NK-92 (cell line): ENCODE measurements around the gene CHST9.
"Not testable (repeated sequence)": the region's sequence is repeated elsewhere in the genome, so short reads cannot be mapped to it uniquely, and the experiment has no call there.

Experiments used
- DNase-seq: peaks from one replicate; lab custom pipeline; 2025; ENCODE audit not compliant: unreplicated experiment; lab: John Stamatoyannopoulos, UW

CHST9 gene

GRCh38 chr18:26941584-26941983, 243.5 kb downstream of the CHST9 start:
- no peak for DNase-seq

DNA sequence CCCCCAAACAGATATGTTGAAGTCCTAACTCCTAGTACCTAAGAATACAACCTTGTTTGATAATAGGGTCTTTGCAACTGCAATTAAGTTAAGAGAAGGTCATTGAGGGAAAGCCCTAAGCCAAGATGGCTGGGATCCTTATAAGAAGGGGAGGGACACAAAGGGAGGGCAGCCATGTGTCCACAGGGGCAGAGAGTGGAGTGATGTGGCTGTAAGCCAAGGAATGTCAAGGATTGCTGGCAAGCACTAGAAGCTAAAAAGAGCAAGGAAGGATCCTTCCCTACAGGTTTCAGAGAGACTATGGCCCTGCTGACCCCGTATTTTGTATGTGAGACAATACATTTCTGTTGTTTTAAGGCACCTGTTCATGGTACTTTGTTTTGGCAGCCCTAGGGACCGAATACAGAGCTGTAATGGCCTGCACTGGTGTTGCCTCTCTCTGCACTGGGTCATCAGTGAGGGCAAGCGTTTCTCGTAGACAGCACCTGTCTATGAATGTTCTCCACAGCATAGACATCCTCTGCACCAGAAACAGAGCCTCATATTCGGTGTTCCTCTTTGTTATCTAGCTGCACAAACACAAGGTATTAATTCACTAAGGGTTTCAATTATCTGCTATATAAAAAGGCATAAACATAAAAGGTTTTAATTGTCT, 244.2 kb downstream of the CHST9 start:
- DNase-seq = no peak

- no peak for DNase-seq
Observed at GRCh38 chr18:26931659-26932058, 253.4 kb downstream of the CHST9 start.

DNA sequence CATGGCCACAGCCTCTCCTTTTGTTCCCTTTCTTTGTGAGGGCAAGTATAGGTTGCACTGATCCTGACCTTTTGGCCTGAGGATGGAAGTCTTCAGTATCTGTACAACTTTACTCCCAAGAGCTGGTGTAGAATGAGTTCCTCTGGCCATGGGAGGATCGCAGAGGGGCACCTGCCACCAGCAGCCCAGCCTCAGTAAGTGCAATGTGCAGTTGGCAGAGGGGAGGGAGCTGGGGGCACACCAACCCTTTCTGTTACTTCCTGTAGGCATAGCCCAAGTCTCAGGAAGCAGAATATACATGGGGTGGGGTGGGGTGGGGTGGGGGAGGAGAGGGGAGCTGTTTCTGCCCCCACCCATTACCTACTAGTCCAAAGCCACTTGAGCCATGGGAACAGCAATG, 254.5 kb downstream of the CHST9 start:
- no peak for DNase-seq

- no peak for DNase-seq
Observed at GRCh38 chr18:26928670-26929313, 256.3 kb downstream of the CHST9 start.

- not testable (repeated sequence) for DNase-seq
Observed at GRCh38 chr18:26927822-26928221, 257.3 kb downstream of the CHST9 start.

- no peak for DNase-seq
Observed at GRCh38 chr18:26926066-26926675, 258.9 kb downstream of the CHST9 start.

DNA sequence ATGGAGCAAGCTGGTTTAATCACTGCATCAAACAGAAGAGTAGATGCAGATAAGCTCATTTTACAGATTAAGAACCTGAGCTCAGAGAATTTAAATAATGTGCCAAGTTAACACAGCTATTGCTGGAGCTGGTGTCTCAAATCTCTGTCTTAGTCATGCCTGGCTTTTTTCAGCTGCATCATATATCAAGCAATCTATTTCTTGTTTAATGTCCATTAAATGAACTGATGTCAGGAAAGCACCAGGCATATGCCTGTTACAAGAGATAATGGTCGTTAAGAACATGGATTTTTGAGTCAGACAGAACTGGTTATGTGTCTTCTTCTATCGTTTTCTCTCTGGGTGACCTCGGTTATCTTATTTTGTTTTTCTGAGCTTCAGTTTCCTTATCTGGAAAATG, 259.8 kb downstream of the CHST9 start:
- no peak for DNase-seq

DNA sequence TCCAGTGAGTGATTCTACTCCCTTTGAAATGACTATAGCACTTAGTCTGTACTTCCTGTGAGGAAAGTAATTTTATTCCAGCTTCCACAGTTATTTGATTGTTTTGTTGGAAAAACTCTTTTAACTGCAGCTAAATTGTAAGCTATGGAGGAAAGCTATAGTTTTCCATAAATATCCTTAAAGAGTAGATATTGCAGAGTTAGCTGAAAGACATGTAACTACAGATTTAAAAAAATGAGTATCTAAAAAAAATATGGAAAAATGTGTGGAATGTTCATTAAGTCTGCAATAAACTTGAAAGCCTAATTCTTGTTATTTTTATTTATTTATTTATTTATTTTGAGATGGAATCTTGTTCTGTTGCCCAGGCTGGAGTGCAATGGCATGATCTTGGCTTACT, 262.8 kb downstream of the CHST9 start:
- no peak for DNase-seq

DNA sequence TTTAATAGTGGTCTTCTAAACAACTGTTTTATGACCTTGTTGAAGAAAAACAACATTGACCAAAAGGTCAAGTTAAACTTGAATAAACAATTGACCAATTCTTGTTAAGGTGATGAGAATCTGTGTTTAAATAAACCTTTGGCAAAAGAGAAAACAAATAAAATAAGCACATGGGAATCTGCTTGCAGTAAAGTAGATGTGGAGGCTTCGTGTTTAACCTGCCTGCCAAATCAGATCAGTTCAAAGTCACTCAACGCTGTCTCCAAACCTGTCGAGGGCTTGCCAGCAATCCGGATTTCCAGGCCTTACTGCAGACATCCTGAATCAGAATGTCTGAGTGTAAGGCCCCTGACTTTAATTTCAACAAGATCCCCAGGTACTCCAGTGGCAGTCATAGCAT, 264.5 kb downstream of the CHST9 start:
- DNase-seq = no peak

DNA sequence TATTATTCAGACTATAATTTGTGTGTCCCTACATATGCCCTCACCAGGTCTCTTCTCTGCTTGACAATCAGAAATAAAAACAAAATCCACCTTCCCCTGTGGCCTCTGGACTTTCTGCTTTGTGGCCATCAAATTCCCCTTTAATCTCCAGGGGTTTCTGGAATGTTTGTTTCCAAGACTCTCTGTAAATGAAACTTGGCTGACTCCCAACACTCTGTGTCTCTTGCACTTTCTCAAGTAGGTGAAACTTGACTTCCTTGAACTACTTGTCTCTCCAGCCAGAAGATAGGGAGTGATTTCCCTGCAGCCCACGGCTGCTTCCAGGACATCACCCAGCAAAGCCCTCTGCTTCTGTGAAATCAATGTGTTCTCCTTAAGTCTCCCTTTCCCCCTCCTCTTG, 265.5 kb downstream of the CHST9 start:
- no peak for DNase-seq

GRCh38 chr18:26919201-26919600, 265.9 kb downstream of the CHST9 start:
- no peak for DNase-seq

DNA sequence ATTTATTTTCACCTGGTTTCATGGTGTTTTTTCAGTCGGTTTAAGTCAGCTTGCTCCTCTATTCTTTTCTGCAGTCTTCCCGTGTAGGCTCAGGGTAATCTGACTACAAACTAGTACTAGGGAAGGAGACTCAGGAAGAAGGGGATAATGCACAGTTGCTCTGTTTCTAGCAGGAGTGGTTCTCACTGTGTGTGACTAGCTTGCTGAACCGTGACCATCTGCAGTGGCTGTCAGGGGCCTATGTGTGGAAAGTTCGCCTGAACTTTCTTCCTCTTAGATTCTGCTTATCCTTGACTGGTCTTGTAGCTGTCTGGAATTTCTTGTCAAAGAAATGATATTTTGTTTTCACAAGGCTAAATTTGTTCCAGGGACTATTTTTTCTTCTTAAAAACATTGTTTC, 273.3 kb downstream of the CHST9 start:
- no peak for DNase-seq

- DNase-seq = no peak
Observed at GRCh38 chr18:26909599-26910290, 275.4 kb downstream of the CHST9 start.

DNA sequence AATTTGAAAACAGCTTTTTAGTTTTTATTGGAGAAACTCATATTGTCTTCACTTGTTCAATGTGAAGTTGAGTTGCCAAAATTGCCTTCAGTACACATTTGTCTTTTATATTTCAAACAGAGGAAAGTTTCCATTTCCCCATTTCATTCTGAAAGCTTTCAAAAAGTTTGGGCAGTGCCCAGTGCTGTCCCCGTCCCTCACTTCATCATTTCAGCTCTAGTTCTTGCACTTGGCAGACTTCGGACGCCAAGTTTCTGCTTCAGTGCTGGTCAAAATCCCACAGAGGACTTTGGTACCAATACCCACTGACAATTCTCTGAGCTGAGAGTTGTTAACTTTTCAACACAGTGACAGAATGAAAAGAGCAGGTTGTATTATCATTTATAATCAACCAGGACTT, 276.2 kb downstream of the CHST9 start:
- DNase-seq = no peak

DNA sequence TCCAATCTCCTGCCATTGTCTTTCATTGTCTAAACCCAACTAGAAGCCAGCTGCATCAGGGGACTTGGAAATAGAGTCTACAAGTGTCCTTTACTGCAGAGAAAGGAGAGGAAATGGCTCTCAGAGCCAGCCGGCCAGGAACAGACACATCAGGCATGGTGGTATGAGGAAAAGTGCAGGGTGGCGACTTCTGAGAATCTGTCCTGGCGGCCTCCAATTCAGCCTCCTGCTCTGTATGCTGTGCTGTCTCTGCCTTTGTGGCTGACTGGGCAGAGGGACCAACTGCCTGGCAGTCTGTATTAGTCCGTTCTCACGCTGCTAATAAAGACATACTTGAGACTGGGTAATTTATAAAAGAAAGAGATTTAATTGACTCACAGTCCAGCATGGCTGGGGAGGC, 282.8 kb downstream of the CHST9 start:
- DNase-seq = no peak

DNA sequence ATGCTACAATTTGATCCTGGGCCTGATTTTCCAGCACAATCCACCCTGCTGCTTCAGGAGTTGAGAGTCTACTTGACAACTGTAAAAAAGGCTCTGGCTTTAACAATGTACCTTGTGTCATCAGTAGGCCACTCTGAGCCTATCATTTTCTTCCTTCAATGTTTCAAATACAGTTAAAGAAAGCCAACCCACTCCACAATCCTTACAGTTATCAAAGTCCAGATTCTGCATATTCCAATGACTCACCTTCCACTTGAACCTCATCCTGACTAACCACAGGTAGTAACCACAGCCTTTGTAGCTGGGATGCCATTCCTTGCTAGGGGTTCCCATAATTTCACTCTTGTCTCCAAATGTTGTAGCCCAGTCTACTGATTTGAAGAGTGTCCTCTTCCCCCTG, 284.1 kb downstream of the CHST9 start:
- DNase-seq = no peak

- DNase-seq = no peak
Observed at GRCh38 chr18:26894426-26894825, 290.7 kb downstream of the CHST9 start.

GRCh38 chr18:26893996-26894395, 291.1 kb downstream of the CHST9 start:
- DNase-seq = no peak

DNA sequence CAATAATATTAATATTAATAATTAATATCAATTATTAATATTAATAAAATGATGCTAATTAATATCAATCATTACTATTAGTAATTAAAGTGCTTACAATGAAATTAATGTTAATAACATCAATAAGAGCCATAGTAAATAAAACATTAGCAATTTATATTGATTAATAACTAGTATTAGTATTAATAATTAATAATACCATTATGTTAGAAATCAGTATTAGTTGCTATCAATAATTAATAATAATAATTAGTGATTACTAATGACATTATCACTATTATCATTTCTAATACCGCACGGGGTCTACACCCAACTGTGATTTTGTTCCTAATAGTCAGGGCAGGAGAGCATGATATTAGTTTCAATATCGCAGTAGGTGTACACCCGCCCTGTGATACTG, 296.8 kb downstream of the CHST9 start:
- no peak for DNase-seq

DNA sequence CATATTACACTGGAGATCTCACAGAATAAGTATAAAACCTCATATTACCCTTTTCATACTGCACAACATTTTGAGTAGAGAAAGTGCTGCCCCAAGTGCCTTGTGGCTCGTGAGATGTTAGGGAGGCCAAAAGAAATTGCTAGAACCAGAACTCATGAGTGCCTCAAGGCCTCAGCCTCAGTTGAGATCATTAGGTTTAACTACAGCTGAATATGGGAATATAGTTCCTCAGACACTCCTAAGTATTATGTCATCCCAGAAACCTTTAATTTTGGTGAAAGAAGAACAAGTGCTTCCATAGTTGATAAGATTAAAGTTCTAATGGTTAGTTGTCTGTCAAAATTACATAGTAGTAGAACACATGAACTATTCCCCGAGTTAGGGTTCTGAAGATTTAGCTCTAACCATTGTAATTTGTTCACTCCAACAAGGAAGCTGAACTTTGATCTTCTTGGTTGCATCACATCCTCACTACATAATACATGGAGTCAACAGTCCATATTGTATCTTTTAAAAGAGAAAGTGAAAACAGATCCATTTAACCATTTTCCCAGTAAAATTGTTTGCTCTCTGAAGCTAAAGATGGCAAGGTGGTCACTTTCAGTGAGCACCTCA, 310.0 kb downstream of the CHST9 start:
- DNase-seq = no peak

GRCh38 chr18:26874283-26874682, 310.8 kb downstream of the CHST9 start:
- no peak for DNase-seq
